HUDEP-2 (cell line): ENCODE data around the gene PROM2.
A peak's percentile ranks its signal among the peaks of the same experiment; 100 is the strongest.

Experiments
- DNase-seq, 76 experiments: peaks; one replicate each; lab custom pipeline; 2025; ENCODE audit not compliant: unreplicated experiment in 76 of 76; lab: John Stamatoyannopoulos, UW

PROM2 gene

GRCh38 chr2:95305380-95306061, 31.3 kb downstream of the PROM2 start:
- DNase-seq: no peak

GRCh38 chr2:95306336-95306895, 32.2 kb downstream of the PROM2 start:
- no peak for DNase-seq

- DNase-seq: no peak
Observed at GRCh38 chr2:95307036-95307435, 32.8 kb downstream of the PROM2 start.

- no peak for DNase-seq
Observed at GRCh38 chr2:95307878-95308277, 33.6 kb downstream of the PROM2 start.

GRCh38 chr2:95308426-95308990, 34.3 kb downstream of the PROM2 start:
- no peak for DNase-seq

GRCh38 chr2:95309599-95309998, 35.4 kb downstream of the PROM2 start:
- no peak for DNase-seq

GRCh38 chr2:95310216-95310615, 36.0 kb downstream of the PROM2 start:
- no peak for DNase-seq

GRCh38 chr2:95310651-95311050, 36.4 kb downstream of the PROM2 start:
- no peak for DNase-seq

- DNase-seq: no peak
Observed at GRCh38 chr2:95311815-95312542, 37.7 kb downstream of the PROM2 start.

GRCh38 chr2:95312543-95313201, 38.4 kb downstream of the PROM2 start:
- no peak for DNase-seq

GRCh38 chr2:95313296-95314131, 39.3 kb downstream of the PROM2 start:
- no peak for DNase-seq

GRCh38 chr2:95314598-95314963, 40.3 kb downstream of the PROM2 start:
- DNase-seq: no peak

- peak in 8 of 76 experiments; percentile 2 to 20 (median 12) for DNase-seq
Observed at GRCh38 chr2:95314964-95315611, 40.8 kb downstream of the PROM2 start.

GRCh38 chr2:95315801-95316411, 41.7 kb downstream of the PROM2 start:
- DNase-seq: no peak

GRCh38 chr2:95316466-95317122, 42.3 kb downstream of the PROM2 start:
- DNase-seq: no peak

GRCh38 chr2:95317123-95317500, 42.9 kb downstream of the PROM2 start:
- DNase-seq: peak in 1 of 76 experiments; percentile 2

GRCh38 chr2:95317665-95318425, 43.6 kb downstream of the PROM2 start:
- no peak for DNase-seq
